HepG2 (cell line): ENCODE measurements around the gene SRSF3. TPM values are rescaled to one million over a fixed set of nuclear protein-coding genes. Genes with fewer than 3 reads are reported as not detected.

Experiments used
- ATAC-seq: fragments of 200-7000 bp; cut with Tn5 transposase; 3 replicates; pipeline ENCODE4 v1.9.1; 2020; ENCODE audit warnings: mild to moderate bottlenecking, moderate library complexity
- BruUV-seq: library from RNA; stranded (reverse); fragments of 400-500 nt; replicated peaks from 2 replicates; lab custom pipeline; 2021; lab: Mats Ljungman, UMichigan
- CTCF ChIA-PET: fragments of 300-600 bp; formaldehyde crosslinking; extraction: SDS; loops from one replicate; lab custom pipeline; 2021; ENCODE audit warnings: low total read pairs, inconsistent platforms, low intra/inter-chr PET ratio; lab: Yijun Ruan, JAX
- POLR2A ChIA-PET: fragments of 350-600 bp; sonication (Branson Sonifier 250); formaldehyde crosslinking; loops from one replicate; lab custom pipeline; 2020; ENCODE audit warnings: antibody characterized with exemption, inconsistent platforms; lab: Yijun Ruan, JAX
- DNase-seq: peaks from one replicate; pipeline ENCODE4 v3.0.0-alpha.2; 2015; ENCODE audit warnings: low spot score
- FAIRE-seq: peaks from 3 replicates; lab custom pipeline; 2011; peaks lifted over from hg19 to GRCh38; lab: Jason Lieb, UNC
- H2AFZ ChIP-seq: one replicate; pipeline ENCODE4 v1.6.1; 2011; ENCODE audit warnings: low read length, inconsistent platforms
- H3K27ac ChIP-seq: fragments of 300-600 bp; 3 replicates; pipeline ENCODE4 v1.8.0; 2011; ENCODE audit warnings: mixed run types, mild to moderate bottlenecking, mixed read lengths, low read length, inconsistent platforms; ENCODE audit not compliant: insufficient read depth; ENCODE audit errors: extremely low read length
- H3K27me3 ChIP-seq, 2 experiments: fragments of 200-600 bp in 1 of 2; 2 replicates in 1 of 2; 3 replicates in 1 of 2; pipeline versions ENCODE4 v1.6.0 to v1.8.0; 2011; ENCODE audit warnings: low read length in 2 of 2, mild to moderate bottlenecking in 2 of 2, moderate library complexity in 2 of 2, inconsistent platforms in 1 of 2; ENCODE audit not compliant: insufficient read depth in 2 of 2, control insufficient read depth in 1 of 2
- H3K36me3 ChIP-seq, 2 experiments: fragments of 200-600 bp in 1 of 2; replicated peaks in 1 of 2; 2 replicates in 1 of 2; 3 replicates in 1 of 2; pipeline versions ENCODE4 v1.5.1 to v1.8.0; 2011; ENCODE audit warnings: low read length in 2 of 2, inconsistent platforms in 1 of 2; ENCODE audit not compliant: insufficient read depth in 2 of 2, control insufficient read depth in 1 of 2
- H3K4me1 ChIP-seq: 2 replicates; pipeline ENCODE4 v1.5.1; 2012; ENCODE audit warnings: low read length, inconsistent platforms; ENCODE audit not compliant: insufficient read depth
- H3K4me2 ChIP-seq: 2 replicates; pipeline ENCODE4 v1.6.0; 2011; ENCODE audit warnings: low read depth, low read length, inconsistent platforms
- H3K4me3 ChIP-seq, 3 experiments: fragments of 200-600 bp in 1 of 3; sonication (generic), shearing (Covaris generic) in 1 of 3; replicated peaks in 1 of 3; 2 replicates each; pipeline ENCODE4 v1.5.1; 2011 to 2016; ENCODE audit warnings: low read length in 3 of 3, inconsistent platforms in 2 of 3, low read depth in 2 of 3, mild to moderate bottlenecking in 2 of 3, control low read depth in 1 of 3, mixed read lengths in 1 of 3; ENCODE audit not compliant: insufficient read depth in 1 of 3
- H3K79me2 ChIP-seq: one replicate; pipeline ENCODE4 v1.6.1; 2011; ENCODE audit warnings: low read length, inconsistent platforms; ENCODE audit not compliant: insufficient read depth
- H3K9ac ChIP-seq: 2 replicates; pipeline ENCODE4 v1.6.0; 2011; ENCODE audit warnings: mild to moderate bottlenecking, low read depth, low read length, inconsistent platforms; ENCODE audit not compliant: insufficient read depth
- H3K9me3 ChIP-seq: 2 replicates; pipeline ENCODE4 v1.5.1; 2012; ENCODE audit warnings: mild to moderate bottlenecking, low read length
- H4K20me1 ChIP-seq: 2 replicates; pipeline ENCODE4 v1.6.0; 2011; ENCODE audit warnings: inconsistent platforms, mild to moderate bottlenecking, low read length, moderate library complexity; ENCODE audit not compliant: insufficient read depth
- ZNF549 ChIP-seq: sonication (generic); formaldehyde crosslinking; IDR thresholded peaks from 2 replicates; pipeline ENCODE4 v1.5.0; 2020; ENCODE audit warnings: missing genetic modification reagents
- ZSCAN25 ChIP-seq: sonication (generic); formaldehyde crosslinking; IDR thresholded peaks from 2 replicates; pipeline ENCODE4 v1.8.0; 2022; ENCODE audit warnings: mild to moderate bottlenecking, missing genetic modification reagents
- WGBS: methylation state at CpG from one replicate; pipeline ENCODE4 v1.1.6; 2017; ENCODE audit warnings: low lambda C conversion rate; 5-methylcytosine and 5-hydroxymethylcytosine counted together
- in situ Hi-C: cut with HindIII; loops from 2 replicates; pipeline ENCODE4 v1.10.0; 2017; ENCODE audit warnings: low pct_unique_long_range_greater_than_20kb; ENCODE audit not compliant: extremely low pct_ligation_motif_present
- intact Hi-C: fragments of 100-400 bp; cut with micrococcal nuclease; formaldehyde crosslinking; loops from one replicate; pipeline ENCODE4 v1.10.0; 2022; ENCODE audit not compliant: unreplicated experiment
- polyA plus RNA-seq, 8 experiments: library from polyadenylated mRNA; depleted of rRNA in 3 of 8; stranded (reverse) in 7 of 8; unstranded in 1 of 8; fragments of >200 nt; fragmentation: Illumina TruSeq in 4 of 8; extraction: Trizol in 4 of 8; gene quantifications; 2 replicates each; pipeline versions ENCODE4 v1.2.1 to v1.2.3, GENCODE V29; 2011 to 2016; ENCODE audit warnings: low read depth in 4 of 8, missing spikeins in 1 of 8, mixed read lengths in 1 of 8; ENCODE audit not compliant: insufficient read depth in 1 of 8
- total RNA-seq, 5 experiments: library from RNA; depleted of rRNA; stranded (reverse); fragments of >200 nt; fragmentation: Illumina TruSeq; extraction: Trizol; gene quantifications; 2 replicates each; pipeline ENCODE4 v1.2.3, GENCODE V29; 2016; ENCODE audit warnings: low read depth in 1 of 5
- TF ChIP-seq, protein P1 (sequence below), 2 experiments: fragments of 450-650 bp in 1 of 2; sonication (generic) in 1 of 2; formaldehyde crosslinking; IDR thresholded peaks; 2 replicates each; pipeline versions ENCODE4 v1.5.0 to v1.8.0; 2020 to 2022; ENCODE audit warnings: mild to moderate bottlenecking in 1 of 2, missing genetic modification reagents in 1 of 2
- TF ChIP-seq, protein P2 (sequence below): sonication (generic); formaldehyde crosslinking; IDR thresholded peaks from 2 replicates; pipeline ENCODE4 v1.5.1; 2020; ENCODE audit warnings: missing genetic modification reagents, mild to moderate bottlenecking, borderline replicate concordance

SRSF3 gene
- total and polyA plus RNA-seq, 2 of the 13 experiments (the other 11 are each of a cell fraction or from before 2014, with no cell fraction given) = 206 to 684 TPM

DNA sequence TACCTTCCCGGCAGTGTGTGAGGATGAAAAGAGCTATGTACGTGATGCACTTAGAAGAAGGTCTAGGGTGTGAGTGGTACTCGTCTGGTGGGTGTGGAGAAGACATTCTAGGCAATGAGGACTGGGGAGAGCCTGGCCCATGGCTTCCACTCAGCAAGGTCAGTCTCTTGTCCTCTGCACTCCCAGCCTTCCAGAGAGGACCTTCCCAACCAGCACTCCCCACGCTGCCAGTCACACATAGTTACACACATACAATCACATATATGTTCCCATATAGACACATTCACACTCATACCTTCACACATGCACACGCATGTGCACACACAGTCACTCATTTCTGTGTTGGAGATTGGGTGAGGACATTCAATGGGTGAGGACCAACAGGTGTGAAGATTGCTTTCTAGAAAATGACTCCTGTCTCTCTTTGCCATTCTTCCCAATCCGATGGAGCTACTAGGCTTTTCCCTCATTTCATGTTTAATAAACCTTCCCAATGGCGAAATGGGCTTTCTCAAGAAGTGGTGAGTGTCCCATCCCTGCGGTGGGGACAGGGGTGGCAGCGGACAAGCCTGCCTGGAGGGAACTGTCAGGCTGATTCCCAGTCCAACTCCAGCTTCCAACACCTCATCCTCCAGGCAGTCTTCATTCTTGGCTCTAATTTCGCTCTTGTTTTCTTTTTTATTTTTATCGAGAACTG is 30.4 kb downstream of the SRSF3 start:
- Histone ChIP-seq H4K20me1 (no peaks in the 10 kb centered on the region), H3K79me2 (no peaks in the 10 kb centered on the region), H3K4me1 (peaks cover 38% of the 10 kb centered on the region), H3K36me3 (no peaks in the 10 kb centered on the region), H3K9ac (no peak overlapping the region), H3K9me3 (no peaks in the 10 kb centered on the region), H3K4me2 (peak overlapping the region; percentile 55; the same call in 1 of the 2 replicates), H3K4me3 (no peak overlapping the region; a peak in 1 of 6 replicates), H3K27me3 (peaks cover 0 to 36% of the 10 kb centered on the region in 2 experiments; a peak in 3 of 5 replicates), H2AFZ (no peak overlapping the region), H3K27ac (no peak overlapping the region)
- BruUV-seq = no TSS peak
- CTCF ChIA-PET = interaction anchor here (0.9 to 4.2 kb wide), 5 partner anchors 55 to 134 kb away, joined by 4 to 59 read pairs (median 17); partner anchors contain the start of gene CDKN1A
- ATAC-seq (peak; percentile 13), DNase-seq (no peak), FAIRE-seq (peak; percentile 66)
- POLR2A ChIA-PET = interaction anchor here (0.9 to 2.3 kb wide), 5 partner anchors 18 to 55 kb away, joined by 4 to 32 read pairs (median 4); partner anchors contain the start of gene CDKN1A
- intact Hi-C loops (loop anchor here (10.0 kb wide), 1 partner anchor 230 kb away; no protein-coding TSS in a partner anchor), in situ Hi-C loops (loop anchor here (5.0 kb wide), 2 partner anchors 58 to 98 kb away; no protein-coding TSS in a partner anchor)
- TF ChIP-seq, protein P1, sequence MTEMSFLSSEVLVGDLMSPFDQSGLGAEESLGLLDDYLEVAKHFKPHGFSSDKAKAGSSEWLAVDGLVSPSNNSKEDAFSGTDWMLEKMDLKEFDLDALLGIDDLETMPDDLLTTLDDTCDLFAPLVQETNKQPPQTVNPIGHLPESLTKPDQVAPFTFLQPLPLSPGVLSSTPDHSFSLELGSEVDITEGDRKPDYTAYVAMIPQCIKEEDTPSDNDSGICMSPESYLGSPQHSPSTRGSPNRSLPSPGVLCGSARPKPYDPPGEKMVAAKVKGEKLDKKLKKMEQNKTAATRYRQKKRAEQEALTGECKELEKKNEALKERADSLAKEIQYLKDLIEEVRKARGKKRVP (CRISPR knock-in tag; IDR thresholded peaks at IDR 0.05) = no peak
- TF ChIP-seq ZSCAN25 (CRISPR knock-in tag) = peak; percentile 27; the same call in 1 of the 2 replicates
- TF ChIP-seq ZNF549 (CRISPR knock-in tag) = no peak
- TF ChIP-seq, protein P2, sequence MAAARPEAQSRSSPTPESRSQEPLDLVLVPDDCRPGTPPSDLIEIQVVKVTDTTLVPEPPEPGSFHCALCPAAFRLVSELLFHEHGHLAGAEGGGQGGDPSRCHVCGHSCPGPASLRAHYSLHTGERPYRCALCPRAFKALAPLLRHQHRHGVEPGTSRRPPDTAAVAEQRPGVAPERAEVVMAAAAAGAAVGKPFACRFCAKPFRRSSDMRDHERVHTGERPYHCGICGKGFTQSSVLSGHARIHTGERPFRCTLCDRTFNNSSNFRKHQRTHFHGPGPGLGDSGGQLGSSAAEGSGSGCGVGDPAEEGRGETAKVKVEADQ (CRISPR knock-in tag) = 0 out of 2 replicates have a peak, but pooled peaks have one; percentile 46
- 58% methylated on average over 11 of the region's 11 CpGs for WGBS
